ENCODE data around the gene SELENOO.
"Not testable (repeated sequence)": the region's sequence is repeated elsewhere in the genome, so short reads cannot be mapped to it uniquely, and the experiment has no call there.

The SELENOO gene

GRCh38 chr22:50200461-50201190 lies at the start of gene SELENOO:
Gene SELENOO (plus strand): TSS chr22:50201011. CDS start chr22:50201037, 26 bp downstream.
- DNase-seq = peak; percentile 86 to 95 (median 92)

- DNase-seq = no peak
These were observed 49.0 kb upstream of the SELENOO start for GRCh38 chr22:50151571-50152537.

- no peak for DNase-seq
These were observed 47.6 kb upstream of the SELENOO start for GRCh38 chr22:50153056-50153755.

GRCh38 chr22:50153756-50154140 lies 47.1 kb upstream of the SELENOO start:
- no peak for DNase-seq

- DNase-seq = no peak
These were observed 43.0 kb upstream of the SELENOO start for GRCh38 chr22:50157709-50158375.

- no peak for DNase-seq
These were observed 39.9 kb upstream of the SELENOO start for GRCh38 chr22:50160947-50161346.

- no peak for DNase-seq
These were observed 39.1 kb upstream of the SELENOO start for GRCh38 chr22:50161508-50162390.

GRCh38 chr22:50162391-50162956 lies 38.3 kb upstream of the SELENOO start:
- no peak for DNase-seq

GRCh38 chr22:50165436-50166123 lies 35.2 kb upstream of the SELENOO start:
- DNase-seq = no peak

- no peak for DNase-seq
These were observed 32.9 kb upstream of the SELENOO start for GRCh38 chr22:50167689-50168489.

GRCh38 chr22:50168490-50169180 lies 32.2 kb upstream of the SELENOO start:
- DNase-seq = not testable (repeated sequence)

- DNase-seq = no peak
These were observed 31.5 kb upstream of the SELENOO start for GRCh38 chr22:50169181-50169759.

- peak in 2 of 4 experiments; percentile 45 to 49 for DNase-seq
These were observed 31.0 kb upstream of the SELENOO start for GRCh38 chr22:50169774-50170341.

GRCh38 chr22:50170453-50171318 lies 30.1 kb upstream of the SELENOO start, which contains the start of gene PANX2:
Gene PANX2 (plus strand): TSS chr22:50170731. CDS start chr22:50170731, 0 bp downstream.
- DNase-seq = no peak

- no peak for DNase-seq
These were observed 29.4 kb upstream of the SELENOO start for GRCh38 chr22:50171319-50171964.

GRCh38 chr22:50171965-50172421 lies 28.8 kb upstream of the SELENOO start:
- DNase-seq = no peak
